AG10803 (cell line): ENCODE data around the gene ZNF738.
"Not testable (repeated sequence)": the region's sequence is repeated elsewhere in the genome, so short reads cannot be mapped to it uniquely, and the experiment has no call there.

ENCODE experiments used
- DNase-seq: peaks from one replicate; pipeline ENCODE4 v3.0.0; 2010; ENCODE audit warnings: low read depth
- H3K4me3 ChIP-seq: 2 replicates; pipeline ENCODE4 v1.5.1; 2011; ENCODE audit warnings: mild to moderate bottlenecking, low read length, control low read depth
- TF ChIP-seq, protein P1 (sequence below): conservative IDR thresholded peaks from 2 replicates; pipeline ENCODE4 v1.5.1; 2011; ENCODE audit warnings: mild to moderate bottlenecking, low read length, control low read depth, inconsistent platforms

The ZNF738 gene

GRCh38 chr19:21358768-21359451 is at the start of gene ZNF738:
Gene ZNF738, plus strand, starts transcription at chr19:21359000. Its CDS starts 141 bp downstream, at chr19:21359141.
- TF ChIP-seq, protein P1, sequence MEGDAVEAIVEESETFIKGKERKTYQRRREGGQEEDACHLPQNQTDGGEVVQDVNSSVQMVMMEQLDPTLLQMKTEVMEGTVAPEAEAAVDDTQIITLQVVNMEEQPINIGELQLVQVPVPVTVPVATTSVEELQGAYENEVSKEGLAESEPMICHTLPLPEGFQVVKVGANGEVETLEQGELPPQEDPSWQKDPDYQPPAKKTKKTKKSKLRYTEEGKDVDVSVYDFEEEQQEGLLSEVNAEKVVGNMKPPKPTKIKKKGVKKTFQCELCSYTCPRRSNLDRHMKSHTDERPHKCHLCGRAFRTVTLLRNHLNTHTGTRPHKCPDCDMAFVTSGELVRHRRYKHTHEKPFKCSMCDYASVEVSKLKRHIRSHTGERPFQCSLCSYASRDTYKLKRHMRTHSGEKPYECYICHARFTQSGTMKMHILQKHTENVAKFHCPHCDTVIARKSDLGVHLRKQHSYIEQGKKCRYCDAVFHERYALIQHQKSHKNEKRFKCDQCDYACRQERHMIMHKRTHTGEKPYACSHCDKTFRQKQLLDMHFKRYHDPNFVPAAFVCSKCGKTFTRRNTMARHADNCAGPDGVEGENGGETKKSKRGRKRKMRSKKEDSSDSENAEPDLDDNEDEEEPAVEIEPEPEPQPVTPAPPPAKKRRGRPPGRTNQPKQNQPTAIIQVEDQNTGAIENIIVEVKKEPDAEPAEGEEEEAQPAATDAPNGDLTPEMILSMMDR = no peak
- peak; percentile 94 for DNase-seq
- H3K4me3 ChIP-seq = peak within 1 kb of the TSS; percentile 86

DNA sequence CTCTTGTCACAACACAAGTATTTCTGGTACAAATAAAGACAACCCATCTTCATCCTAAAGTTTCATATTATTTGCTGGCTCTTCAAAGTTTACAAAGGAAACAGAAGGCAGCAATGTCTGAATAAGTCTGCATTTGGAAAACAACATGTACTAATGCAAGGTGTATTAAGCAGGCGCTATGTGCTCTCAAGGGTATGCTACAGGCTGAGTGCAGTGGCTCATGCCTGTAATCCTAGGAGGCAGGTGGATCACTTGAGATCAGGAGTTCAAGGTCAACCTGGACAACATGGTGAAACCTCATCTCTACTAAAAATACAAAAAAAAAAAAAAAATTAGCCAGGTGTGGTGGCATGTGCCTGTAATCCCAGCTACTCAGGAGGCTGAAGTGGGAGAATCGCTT is 46.0 kb upstream of the ZNF738 start:
- not testable (repeated sequence) for DNase-seq, H3K4me3 ChIP-seq

DNA sequence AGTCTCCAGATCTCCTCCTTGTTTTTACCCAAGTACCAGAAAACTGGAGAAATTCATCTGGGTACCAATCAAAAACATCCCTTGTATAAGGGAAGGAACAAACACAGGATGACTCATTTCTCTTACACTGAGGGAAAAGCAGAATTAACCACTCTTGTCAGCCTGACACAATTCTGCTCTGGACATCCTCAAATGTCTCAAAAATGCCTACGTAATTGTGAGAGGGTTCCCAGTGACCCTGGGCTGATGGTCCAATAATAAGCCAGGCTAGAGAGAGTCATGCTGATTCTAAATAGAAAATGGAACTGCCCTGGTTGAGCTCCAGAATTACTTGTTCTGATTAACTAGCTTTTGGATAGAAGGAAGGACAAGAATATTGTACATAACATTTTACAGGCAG is 44.1 kb upstream of the ZNF738 start:
- TF ChIP-seq, protein P1 = no peak
- DNase-seq = no peak
- H3K4me3 ChIP-seq = no peak overlapping the region

GRCh38 chr19:21317821-21318220 is 41.0 kb upstream of the ZNF738 start:
- no peak for DNase-seq
- TF ChIP-seq, protein P1 = no peak
- no peak overlapping the region for H3K4me3 ChIP-seq

- no peak overlapping the region for H3K4me3 ChIP-seq
- TF ChIP-seq, protein P1 = no peak
- DNase-seq = no peak
Measured at GRCh38 chr19:21321134-21321533, 37.7 kb upstream of the ZNF738 start.

DNA sequence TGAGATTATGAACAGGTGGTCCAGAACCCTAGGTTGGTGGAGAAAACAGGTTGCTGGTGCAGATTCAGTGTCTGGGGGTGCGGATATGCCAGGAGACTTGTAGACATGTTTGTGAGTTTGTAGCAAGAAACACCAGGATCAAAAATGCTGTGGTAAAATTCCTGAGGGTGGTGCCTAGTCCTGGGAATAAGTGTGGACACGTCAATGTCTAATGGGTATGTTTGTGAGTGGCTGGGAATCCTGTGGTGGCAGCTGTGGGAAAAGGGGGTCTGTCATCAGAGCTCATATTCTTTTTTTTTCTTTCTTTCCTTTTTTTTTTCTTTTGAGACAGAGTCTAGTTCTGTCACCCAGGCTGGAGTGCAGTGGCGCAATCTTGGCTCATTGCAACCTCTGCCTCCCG is 36.8 kb upstream of the ZNF738 start:
- H3K4me3 ChIP-seq = no peak overlapping the region
- TF ChIP-seq, protein P1 = no peak
- DNase-seq = peak; percentile 62

- no peak for DNase-seq
- TF ChIP-seq, protein P1 = no peak
- no peak overlapping the region for H3K4me3 ChIP-seq
Measured at GRCh38 chr19:21322528-21322927, 36.3 kb upstream of the ZNF738 start.
